T-helper 22 cell (primary cell): ENCODE measurements around the gene IRF9.

Experiments used
- DNase-seq: peaks from one replicate; pipeline ENCODE4 v3.0.0-alpha.2; 2020; ENCODE audit warnings: low read depth

The IRF9 gene

DNA sequence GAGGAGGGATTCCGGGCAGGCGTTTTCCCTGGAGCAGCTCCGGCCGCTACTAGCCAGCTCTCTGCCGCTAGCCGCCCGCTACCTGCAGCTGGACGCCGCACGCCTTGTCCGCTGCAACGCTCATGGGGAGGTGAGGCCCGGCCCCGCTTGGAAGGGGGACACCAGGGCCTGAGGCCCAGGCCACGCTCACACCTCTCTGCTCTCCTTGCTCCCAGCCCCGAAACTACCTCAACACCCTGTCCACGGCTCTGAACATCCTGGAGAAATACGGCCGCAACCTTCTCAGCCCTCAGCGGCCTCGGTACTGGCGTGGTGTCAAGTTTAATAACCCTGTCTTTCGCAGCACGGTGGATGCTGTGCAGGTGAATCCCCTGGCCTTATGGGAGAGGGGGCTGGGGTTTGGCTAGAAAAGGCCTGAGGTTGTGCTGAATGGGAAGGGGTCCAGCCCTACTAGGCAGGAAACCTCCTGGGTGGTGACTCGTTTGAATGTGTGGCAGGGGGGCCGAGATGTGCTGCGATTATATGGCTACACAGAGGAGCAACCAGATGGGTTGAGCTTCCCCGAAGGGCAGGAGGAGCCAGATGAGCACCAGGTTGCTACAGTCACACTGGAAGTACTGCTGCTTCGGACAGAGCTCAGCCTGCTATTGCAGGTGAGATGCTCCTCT lies 13.2 kb upstream of the IRF9 start:
- DNase-seq, result no peak

DNA sequence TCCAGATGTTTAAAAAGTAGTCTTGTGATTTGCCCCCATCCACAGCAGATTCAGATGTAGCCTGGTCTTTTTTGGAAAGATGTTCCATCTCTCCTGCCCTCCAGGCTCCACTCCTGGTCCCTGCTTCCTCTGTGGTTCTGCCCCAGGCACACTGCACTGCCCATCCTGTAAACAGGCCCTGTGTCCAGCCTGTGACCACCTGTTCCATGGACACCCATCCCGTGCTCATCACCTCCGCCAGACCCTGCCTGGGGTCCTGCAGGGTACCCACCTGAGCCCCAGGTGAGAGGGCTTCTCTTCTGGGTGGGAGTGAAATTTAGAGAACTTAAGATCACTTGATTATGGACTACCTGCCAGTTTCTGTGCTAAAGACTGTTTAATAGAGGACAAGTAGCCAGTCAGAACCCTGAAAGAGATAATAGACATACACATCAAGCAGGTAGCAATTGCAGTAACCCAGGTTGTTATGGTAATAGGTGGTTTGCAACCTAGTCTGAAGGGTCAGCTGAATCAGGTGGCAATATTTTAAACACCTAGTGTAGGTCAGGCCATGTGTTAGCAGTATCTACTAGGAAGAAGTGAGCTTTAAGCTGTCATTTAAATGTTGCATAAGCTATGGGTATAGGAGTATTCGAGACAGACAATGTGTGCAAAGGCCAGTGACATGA lies 11.6 kb upstream of the IRF9 start:
- no peak for DNase-seq

- DNase-seq, result no peak
These were observed 11.0 kb upstream of the IRF9 start for GRCh38 chr14:24150061-24150460.

DNA sequence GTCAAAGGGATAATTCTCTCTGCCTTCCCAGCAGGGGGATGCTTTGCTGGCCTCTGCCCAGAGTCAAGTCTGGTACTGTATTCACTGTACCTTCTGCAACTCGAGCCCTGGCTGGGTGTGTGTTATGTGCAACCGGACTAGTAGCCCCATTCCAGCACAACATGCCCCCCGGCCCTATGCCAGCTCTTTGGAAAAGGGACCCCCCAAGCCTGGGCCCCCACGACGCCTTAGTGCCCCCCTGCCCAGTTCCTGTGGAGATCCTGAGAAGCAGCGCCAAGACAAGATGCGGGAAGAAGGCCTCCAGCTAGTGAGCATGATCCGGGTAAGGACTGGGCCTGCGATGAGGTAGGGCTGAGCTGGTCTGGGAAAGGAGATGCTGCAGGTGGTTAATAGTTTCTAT lies 10.5 kb upstream of the IRF9 start:
- no peak for DNase-seq

GRCh38 chr14:24150993-24151392 lies 10.1 kb upstream of the IRF9 start:
- no peak for DNase-seq

DNA sequence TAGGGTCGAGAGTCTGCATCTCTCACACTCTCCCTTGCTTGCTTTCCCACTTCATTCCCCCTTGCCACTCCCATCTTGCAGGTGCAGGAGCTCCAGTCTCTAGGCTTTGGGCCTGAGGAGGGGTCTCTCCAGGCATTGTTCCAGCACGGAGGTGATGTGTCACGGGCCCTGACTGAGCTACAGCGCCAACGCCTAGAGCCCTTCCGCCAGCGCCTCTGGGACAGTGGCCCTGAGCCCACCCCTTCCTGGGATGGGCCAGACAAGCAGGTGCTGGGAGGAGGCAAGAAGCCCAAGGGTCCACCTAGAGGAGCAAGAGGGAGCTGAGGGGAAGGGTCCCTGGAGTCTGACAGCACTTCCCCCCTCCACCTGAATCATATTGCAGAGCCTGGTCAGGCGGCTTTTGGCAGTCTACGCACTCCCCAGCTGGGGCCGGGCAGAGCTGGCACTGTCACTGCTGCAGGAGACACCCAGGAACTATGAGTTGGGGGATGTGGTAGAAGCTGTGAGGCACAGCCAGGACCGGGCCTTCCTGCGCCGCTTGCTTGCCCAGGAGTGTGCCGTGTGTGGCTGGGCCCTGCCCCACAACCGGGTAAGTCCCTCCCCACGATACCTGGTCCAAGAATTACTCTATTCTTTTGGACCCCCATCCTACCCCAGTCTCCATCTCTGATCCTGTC lies 9.5 kb upstream of the IRF9 start:
- no peak for DNase-seq

DNA sequence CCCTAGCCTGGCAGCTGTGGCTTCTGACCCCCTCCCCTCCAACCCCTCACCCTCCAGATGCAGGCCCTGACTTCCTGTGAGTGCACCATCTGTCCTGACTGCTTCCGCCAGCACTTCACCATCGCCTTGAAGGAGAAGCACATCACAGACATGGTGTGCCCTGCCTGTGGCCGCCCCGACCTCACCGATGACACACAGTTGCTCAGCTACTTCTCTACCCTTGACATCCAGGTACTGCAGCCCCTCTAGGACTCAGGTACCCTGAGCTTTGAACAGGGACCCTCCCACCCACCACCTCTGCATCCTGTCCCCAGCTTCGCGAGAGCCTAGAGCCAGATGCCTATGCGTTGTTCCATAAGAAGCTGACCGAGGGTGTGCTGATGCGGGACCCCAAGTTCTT lies 6.0 kb upstream of the IRF9 start:
- DNase-seq, result no peak

- no peak for DNase-seq
These were observed 4.2 kb upstream of the IRF9 start for GRCh38 chr14:24156840-24157239.

DNA sequence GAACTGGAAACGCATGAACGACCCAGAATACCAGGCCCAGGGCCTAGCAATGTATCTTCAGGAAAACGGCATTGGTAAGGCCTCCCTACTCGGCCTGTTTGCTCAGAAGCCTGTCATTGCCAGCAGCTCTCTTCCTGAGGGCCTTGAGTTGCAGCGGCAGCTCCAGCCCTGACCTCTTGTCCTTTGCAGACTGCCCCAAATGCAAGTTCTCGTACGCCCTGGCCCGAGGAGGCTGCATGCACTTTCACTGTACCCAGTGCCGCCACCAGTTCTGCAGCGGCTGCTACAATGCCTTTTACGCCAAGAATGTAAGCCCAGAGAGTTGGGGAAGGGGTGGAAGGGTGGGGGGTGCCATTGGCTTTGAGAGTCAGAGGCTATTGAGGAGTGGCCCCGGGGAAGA lies 3.7 kb upstream of the IRF9 start:
- DNase-seq, result no peak

- no peak for DNase-seq
These were observed 1.1 kb upstream of the IRF9 start for GRCh38 chr14:24159777-24160498.

DNA sequence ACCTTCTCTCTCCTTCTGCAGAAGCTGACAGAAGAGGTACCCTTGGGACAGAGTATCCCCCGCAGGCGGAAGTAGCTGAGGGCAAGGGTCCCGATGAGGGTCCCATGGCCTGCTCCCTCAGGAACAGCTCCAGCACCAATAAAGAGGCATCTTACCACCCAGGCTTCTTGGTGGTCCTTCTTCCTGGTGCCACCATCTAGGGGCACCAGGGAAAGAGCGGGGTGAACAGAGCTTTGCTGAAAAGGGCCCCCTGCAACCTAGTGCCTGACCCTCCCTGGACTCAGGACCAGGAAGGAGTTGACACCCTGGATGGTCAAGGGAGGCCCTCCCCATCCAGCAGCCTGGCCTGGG lies 591 bp upstream of the IRF9 start:
- DNase-seq, result no peak

- DNase-seq, result no peak
These were observed 1.0 kb downstream of the IRF9 start for GRCh38 chr14:24162093-24162492.

- DNase-seq, result no peak
These were observed 3.5 kb downstream of the IRF9 start for GRCh38 chr14:24164518-24164991.

GRCh38 chr14:24165785-24166184 lies 4.7 kb downstream of the IRF9 start:
- DNase-seq, result no peak

DNA sequence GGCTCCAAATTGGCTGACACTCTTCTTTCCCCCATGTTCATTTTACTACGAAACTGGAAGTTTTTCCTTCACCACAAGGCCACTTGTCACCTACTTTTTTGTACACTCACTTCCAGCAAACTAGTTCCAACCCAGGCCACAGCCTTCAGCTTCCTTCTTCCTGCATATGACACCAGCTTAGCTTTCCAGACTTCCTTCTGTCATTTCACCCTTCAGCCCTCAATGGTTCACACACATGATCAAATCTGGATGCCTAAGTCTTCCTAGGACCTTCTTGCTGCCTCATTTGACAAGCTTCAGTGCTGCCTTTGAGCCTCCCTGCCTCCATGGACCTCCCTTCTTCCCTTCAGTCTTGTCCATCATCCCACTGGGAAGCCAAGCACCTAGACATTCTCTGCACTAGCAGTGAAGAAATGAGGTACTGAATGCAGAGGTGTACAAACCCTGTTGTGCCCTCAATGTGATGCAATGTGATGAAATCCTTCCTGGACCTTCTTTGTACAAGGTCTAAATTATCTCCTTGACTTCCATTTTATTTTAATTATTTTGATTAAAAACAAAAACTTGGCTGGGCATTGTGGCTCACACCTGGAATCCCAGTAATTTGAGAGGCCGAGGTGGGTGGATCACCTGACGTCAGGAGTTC lies 6.5 kb downstream of the IRF9 start:
- DNase-seq, result no peak

DNA sequence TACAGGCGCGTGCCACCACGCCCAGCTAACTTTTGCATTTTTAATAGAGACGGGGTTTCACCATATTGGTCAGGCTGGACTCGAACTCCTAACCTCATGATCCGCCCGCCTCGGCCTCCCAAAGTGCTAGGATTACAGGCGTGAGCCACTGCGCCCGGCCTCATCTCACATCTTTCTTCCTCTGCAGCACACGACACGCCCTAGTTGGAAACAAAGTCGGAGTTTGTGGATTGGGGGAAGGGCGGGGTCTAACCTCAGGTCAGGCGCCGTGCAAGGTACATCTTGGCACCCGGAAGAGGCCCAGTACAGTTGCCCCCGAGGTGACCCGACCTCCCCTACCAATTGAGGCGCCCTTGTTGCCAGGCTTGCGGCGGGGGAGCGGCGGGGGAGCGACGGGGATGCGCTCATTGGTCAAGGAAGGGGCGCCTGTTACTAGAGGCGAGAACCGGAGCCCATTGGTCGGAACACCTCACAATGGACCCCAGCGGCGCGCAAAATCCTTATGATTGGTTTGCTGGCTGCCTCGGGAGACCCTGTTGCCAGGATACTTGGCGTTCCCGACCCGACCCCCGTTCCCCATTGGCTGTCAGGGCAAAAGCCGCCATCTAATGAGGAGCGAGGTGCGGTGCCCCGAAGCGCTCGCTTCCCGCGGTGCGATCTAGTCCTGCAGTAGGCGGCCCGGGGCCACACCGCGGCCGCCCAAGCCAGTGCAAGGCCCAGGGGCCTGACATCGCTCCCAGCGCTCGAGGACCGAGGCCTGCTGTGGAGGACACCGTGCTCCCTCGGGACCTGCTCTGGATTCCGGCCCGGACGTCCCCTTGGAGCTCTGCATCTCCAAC lies 10.6 kb downstream of the IRF9 start, which contains the start of gene REC8:
Gene REC8 (plus strand): TSS at position 659 of the 839 bp plus-strand sequence. CDS start 473 bp downstream, outside the sequence.
- peak; percentile 65 for DNase-seq

- DNase-seq, result no peak
These were observed 11.3 kb downstream of the IRF9 start for GRCh38 chr14:24172261-24172860.

- no peak for DNase-seq
These were observed 11.8 kb downstream of the IRF9 start for GRCh38 chr14:24172871-24173281.

DNA sequence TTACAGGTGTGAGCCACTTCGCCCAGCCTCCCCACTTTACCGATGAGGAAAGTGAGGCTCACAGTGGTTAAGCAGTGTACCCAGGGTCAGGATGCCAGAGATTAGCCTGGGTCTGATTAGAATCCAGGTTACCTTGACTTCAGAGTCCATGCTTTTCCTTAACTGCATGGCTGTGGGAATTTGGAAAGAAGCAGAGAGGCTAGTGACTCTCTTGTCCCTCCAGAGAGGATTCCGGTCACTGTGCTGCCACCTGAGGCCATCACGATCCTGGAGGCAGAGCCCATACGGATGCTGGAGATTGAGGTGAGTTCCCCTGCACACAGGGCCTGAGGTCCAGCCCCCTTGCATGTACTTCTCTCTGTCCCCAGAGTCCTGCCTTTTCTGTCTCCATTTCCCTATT lies 15.5 kb downstream of the IRF9 start:
- no peak for DNase-seq

GRCh38 chr14:24177041-24177825 lies 16.2 kb downstream of the IRF9 start:
- DNase-seq, result no peak
